Caco-2 (cell line): ENCODE data around the gene POTEC. TPM values are rescaled to one million over a fixed set of nuclear protein-coding genes. Genes with fewer than 3 reads are reported as not detected.
"Not testable (repeated sequence)": the region's sequence is repeated elsewhere in the genome, so short reads cannot be mapped to it uniquely, and the experiment has no call there.

Experiments
- Bru-seq: library from RNA; stranded (reverse); fragments of 400-500 nt; gene quantifications from one replicate; lab custom pipeline; 2021; lab: Mats Ljungman, UMichigan
- BruChase-seq, 2 experiments: library from RNA; stranded (reverse); fragments of 400-500 nt; gene quantifications; one replicate each; lab custom pipeline; 2021; lab: Mats Ljungman, UMichigan
- BruUV-seq: library from RNA; stranded (reverse); fragments of 400-500 nt; replicated peaks from 2 replicates; lab custom pipeline; 2021; lab: Mats Ljungman, UMichigan
- CTCF ChIA-PET: fragments of 300-600 bp; sonication (Branson Sonifier 250); formaldehyde crosslinking; loops from one replicate; lab custom pipeline; 2022; ENCODE audit warnings: antibody characterized with exemption; lab: Charles Lee
- POLR2A ChIA-PET: fragments of 300-600 bp; sonication (Branson Sonifier 250); formaldehyde crosslinking; loops from one replicate; lab custom pipeline; 2022; ENCODE audit warnings: antibody characterized with exemption; lab: Charles Lee
- DNase-seq, 2 experiments: peaks; one replicate each; pipeline versions ENCODE4 v3.0.0 to v3.0.0-alpha.2; 2020 to 2022
- H3K27me3 ChIP-seq: replicated peaks from 2 replicates; pipeline ENCODE4 v1.6.0; 2011; ENCODE audit warnings: low read length; ENCODE audit not compliant: control insufficient read depth, insufficient read depth
- H3K36me3 ChIP-seq: 2 replicates; pipeline ENCODE4 v1.5.1; 2011; ENCODE audit warnings: low read length; ENCODE audit not compliant: control insufficient read depth, insufficient read depth
- H3K4me1 ChIP-seq: fragments of 250-450 bp; sonication (Bioruptor Pico); 2 replicates; pipeline ENCODE4 v1.5.1; 2020; ENCODE audit warnings: mild to moderate bottlenecking
- H3K4me3 ChIP-seq: 2 replicates; pipeline ENCODE4 v1.5.1; 2011; ENCODE audit warnings: low read depth, mild to moderate bottlenecking, control low read depth, low read length
- H3K9me3 ChIP-seq: fragments of 250-450 bp; sonication (Bioruptor Pico); 2 replicates; pipeline ENCODE4 v1.5.1; 2020; ENCODE audit warnings: mild to moderate bottlenecking, moderate library complexity
- H3K27ac Mint-ChIP-seq: one replicate; pipeline ENCODE4 v1.8.0; 2022; ENCODE audit warnings: mixed read lengths; ENCODE audit not compliant: unreplicated experiment
- H3K27me3 Mint-ChIP-seq: one replicate; pipeline ENCODE4 v1.8.0; 2022; ENCODE audit warnings: mixed read lengths; ENCODE audit not compliant: insufficient read depth, unreplicated experiment
- H3K36me3 Mint-ChIP-seq: one replicate; pipeline ENCODE4 v1.8.0; 2022; ENCODE audit warnings: mild to moderate bottlenecking, mixed read lengths; ENCODE audit not compliant: insufficient read depth, unreplicated experiment
- H3K4me1 Mint-ChIP-seq: one replicate; pipeline ENCODE4 v1.8.0; 2022; ENCODE audit warnings: low read depth, mixed read lengths; ENCODE audit not compliant: unreplicated experiment
- H3K4me3 Mint-ChIP-seq: one replicate; pipeline ENCODE4 v1.8.0; 2022; ENCODE audit warnings: mild to moderate bottlenecking, moderate library complexity, mixed read lengths; ENCODE audit not compliant: unreplicated experiment
- H3K9me3 Mint-ChIP-seq: one replicate; pipeline ENCODE4 v1.8.0; 2022; ENCODE audit warnings: mixed read lengths; ENCODE audit not compliant: unreplicated experiment
- intact Hi-C: fragments of 100-400 bp; cut with micrococcal nuclease; formaldehyde crosslinking; loops from one replicate; pipeline ENCODE4 v1.10.0; 2022; ENCODE audit not compliant: unreplicated experiment
- long read RNA-seq: library from polyadenylated mRNA; stranded (forward); transcript quantifications from one replicate; pipeline ENCODE4 v2.0.0, GENCODE V29; 2022
- total RNA-seq: library from RNA; stranded (reverse); gene quantifications from 2 replicates; pipeline ENCODE4 v1.2.3, GENCODE V29; 2022
- TF ChIP-seq, protein P1 (sequence below), 2 experiments: fragments of 200-600 bp in 1 of 2; IDR thresholded peaks; 1 replicate in 1 of 2; 2 replicates in 1 of 2; pipeline versions ENCODE4 v1.5.1 to v1.8.0; 2011 to 2022; ENCODE audit warnings: antibody characterized with exemption in 1 of 2, control low read depth in 1 of 2, inconsistent platforms in 1 of 2, low read depth in 1 of 2, low read length in 1 of 2, mild to moderate bottlenecking in 1 of 2, moderate library complexity in 1 of 2; ENCODE audit not compliant: insufficient read depth in 1 of 2, severe bottlenecking in 1 of 2, unreplicated experiment in 1 of 2

The POTEC gene
- not detected in 2 replicates for total RNA-seq
- Bru-seq, nascent RNA: percentile 3 among the genes with signal in this experiment
- percentile 5 among the genes with signal in this experiment for BruChase-seq, experiment 1, labeled RNA remaining after a 2-hour chase
- percentile 3 among the genes with signal in this experiment for BruChase-seq, experiment 2, labeled RNA remaining after a 6-hour chase
- long read RNA-seq: 0 reads

DNA sequence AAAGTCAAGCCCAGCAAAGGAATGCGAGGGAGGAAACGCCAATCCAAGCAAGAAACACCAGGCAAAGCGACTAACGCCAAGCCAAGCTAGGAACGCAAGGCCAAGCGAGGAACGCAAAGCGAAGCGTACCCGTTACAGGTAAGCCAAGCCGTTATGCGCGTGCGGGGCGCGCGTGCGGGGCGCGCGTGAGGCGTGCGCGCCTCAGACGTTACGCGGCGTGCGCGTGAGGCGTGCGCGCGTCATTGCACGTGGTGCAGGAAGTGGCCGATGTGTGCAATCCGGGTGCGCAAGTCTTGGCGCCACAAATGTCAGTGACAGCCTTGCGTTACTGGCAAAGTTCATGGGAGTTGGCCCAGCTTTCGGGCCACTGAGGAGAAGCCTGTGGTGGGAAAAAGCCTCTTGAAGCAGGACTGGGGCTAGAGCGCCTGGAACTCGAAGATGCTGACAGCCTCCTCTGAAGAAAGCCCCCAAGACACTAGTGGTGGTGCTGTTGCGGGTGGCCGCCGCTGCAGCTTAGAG is at the start of gene POTEC:
Gene POTEC (minus strand): TSS at position 155 of the 519 bp plus-strand sequence. CDS start 454 bp downstream, outside the sequence.
- H3K4me3 Mint-ChIP-seq, DNase-seq, H3K9me3 ChIP-seq, H3K27ac Mint-ChIP-seq, H3K27me3 Mint-ChIP-seq, BruUV-seq, POLR2A ChIA-PET, H3K4me1 ChIP-seq, H3K4me1 Mint-ChIP-seq, H3K36me3 ChIP-seq, H3K9me3 Mint-ChIP-seq, H3K27me3 ChIP-seq, CTCF ChIA-PET, intact Hi-C loops, H3K4me3 ChIP-seq, H3K36me3 Mint-ChIP-seq: not testable (repeated sequence)

DNA sequence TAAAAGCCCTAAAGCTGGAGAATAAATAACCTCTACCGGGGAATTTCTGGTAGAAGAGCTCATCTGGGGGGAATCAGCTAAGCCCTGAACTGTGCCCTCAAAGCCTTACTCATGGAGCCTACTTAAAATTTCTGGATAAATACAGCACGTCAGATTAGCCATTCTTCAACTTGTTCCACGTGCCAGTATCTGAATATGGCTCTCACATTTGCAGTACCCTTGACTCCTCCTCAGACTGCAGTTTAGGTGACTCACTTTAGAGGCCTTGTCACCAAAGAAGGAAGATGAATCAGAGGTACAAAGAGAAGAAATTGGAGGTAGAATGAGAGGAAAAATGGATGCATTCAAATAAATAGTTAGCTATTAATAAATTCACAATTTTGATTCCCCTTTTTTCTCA is 34.6 kb upstream of the POTEC start:
- peaks cover 4% of the 10 kb centered on the region for H3K27me3 Mint-ChIP-seq
- no peaks in the 10 kb centered on the region for H3K36me3 Mint-ChIP-seq
- POLR2A ChIA-PET: no interaction called here
- no peaks in the 10 kb centered on the region for H3K9me3 Mint-ChIP-seq
- no peak overlapping the region for H3K27ac Mint-ChIP-seq
- Histone ChIP-seq H3K4me3 (no peak overlapping the region), H3K9me3 (no peaks in the 10 kb centered on the region), H3K36me3 (no peaks in the 10 kb centered on the region), H3K27me3 (no peaks in the 10 kb centered on the region), H3K4me1 (no peaks in the 10 kb centered on the region)
- H3K4me1 Mint-ChIP-seq: no peaks in the 10 kb centered on the region
- no peak for DNase-seq
- CTCF ChIA-PET: no interaction called here
- TF ChIP-seq, protein P1, sequence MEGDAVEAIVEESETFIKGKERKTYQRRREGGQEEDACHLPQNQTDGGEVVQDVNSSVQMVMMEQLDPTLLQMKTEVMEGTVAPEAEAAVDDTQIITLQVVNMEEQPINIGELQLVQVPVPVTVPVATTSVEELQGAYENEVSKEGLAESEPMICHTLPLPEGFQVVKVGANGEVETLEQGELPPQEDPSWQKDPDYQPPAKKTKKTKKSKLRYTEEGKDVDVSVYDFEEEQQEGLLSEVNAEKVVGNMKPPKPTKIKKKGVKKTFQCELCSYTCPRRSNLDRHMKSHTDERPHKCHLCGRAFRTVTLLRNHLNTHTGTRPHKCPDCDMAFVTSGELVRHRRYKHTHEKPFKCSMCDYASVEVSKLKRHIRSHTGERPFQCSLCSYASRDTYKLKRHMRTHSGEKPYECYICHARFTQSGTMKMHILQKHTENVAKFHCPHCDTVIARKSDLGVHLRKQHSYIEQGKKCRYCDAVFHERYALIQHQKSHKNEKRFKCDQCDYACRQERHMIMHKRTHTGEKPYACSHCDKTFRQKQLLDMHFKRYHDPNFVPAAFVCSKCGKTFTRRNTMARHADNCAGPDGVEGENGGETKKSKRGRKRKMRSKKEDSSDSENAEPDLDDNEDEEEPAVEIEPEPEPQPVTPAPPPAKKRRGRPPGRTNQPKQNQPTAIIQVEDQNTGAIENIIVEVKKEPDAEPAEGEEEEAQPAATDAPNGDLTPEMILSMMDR (IDR thresholded peaks at IDR 0.05; ENCODE audit: insufficient read depth in 1 of 2, low read depth in 1 of 2, low read length in 1 of 2, severe bottlenecking in 1 of 2, unreplicated experiment in 1 of 2): no peak
- no peak overlapping the region for H3K4me3 Mint-ChIP-seq
- no TSS peak for BruUV-seq
- intact Hi-C loops: no loop called here

DNA sequence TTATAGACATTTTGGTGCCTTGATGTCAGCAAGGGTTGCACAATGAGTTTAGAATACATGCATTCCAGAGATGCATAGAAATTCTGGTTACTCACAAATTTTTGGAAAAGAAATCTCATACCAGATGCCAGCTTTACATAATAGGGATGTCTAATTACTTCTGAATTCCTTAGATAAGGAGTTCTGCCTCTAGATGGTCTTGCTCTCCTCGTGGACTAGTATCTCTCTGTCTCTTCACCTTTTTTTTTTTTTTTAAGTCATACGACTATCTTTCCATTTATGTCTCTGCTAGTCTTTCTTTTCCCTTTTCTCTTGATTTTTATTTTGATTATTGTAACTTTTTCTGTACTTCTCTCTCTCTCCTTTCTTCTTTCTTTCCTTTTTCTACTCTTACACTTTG is 16.1 kb upstream of the POTEC start:
- H3K27me3 Mint-ChIP-seq, POLR2A ChIA-PET, CTCF ChIA-PET, DNase-seq, H3K4me3 Mint-ChIP-seq, H3K4me1 ChIP-seq, H3K27me3 ChIP-seq, H3K4me3 ChIP-seq, H3K27ac Mint-ChIP-seq, H3K9me3 ChIP-seq, H3K9me3 Mint-ChIP-seq, H3K4me1 Mint-ChIP-seq, H3K36me3 ChIP-seq, BruUV-seq, H3K36me3 Mint-ChIP-seq, intact Hi-C loops: not testable (repeated sequence)

DNA sequence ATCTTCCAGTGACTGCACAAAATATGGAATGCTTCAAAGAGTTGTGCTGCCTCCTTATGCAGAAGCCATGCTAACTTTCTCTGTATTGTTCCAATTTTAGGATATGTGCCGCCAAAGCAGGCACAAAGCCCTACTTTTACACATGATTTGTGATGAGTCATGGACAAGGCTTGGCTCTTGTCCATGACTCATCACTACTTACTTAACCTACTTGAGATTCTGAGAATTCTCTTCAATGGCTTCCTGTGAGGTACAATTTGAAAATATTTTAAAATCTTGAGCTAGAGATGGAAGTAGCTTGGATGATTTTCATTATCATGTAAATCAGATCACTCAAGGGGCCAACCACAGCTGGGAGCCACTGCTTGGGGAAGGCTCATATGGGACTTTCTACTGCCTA is 11.7 kb downstream of the POTEC start:
- DNase-seq, H3K4me3 Mint-ChIP-seq, H3K4me1 Mint-ChIP-seq, H3K27me3 ChIP-seq, POLR2A ChIA-PET, H3K9me3 Mint-ChIP-seq, H3K4me3 ChIP-seq, H3K27ac Mint-ChIP-seq, BruUV-seq, CTCF ChIA-PET, H3K9me3 ChIP-seq, H3K36me3 ChIP-seq, H3K36me3 Mint-ChIP-seq, H3K4me1 ChIP-seq, intact Hi-C loops, H3K27me3 Mint-ChIP-seq: not testable (repeated sequence)

DNA sequence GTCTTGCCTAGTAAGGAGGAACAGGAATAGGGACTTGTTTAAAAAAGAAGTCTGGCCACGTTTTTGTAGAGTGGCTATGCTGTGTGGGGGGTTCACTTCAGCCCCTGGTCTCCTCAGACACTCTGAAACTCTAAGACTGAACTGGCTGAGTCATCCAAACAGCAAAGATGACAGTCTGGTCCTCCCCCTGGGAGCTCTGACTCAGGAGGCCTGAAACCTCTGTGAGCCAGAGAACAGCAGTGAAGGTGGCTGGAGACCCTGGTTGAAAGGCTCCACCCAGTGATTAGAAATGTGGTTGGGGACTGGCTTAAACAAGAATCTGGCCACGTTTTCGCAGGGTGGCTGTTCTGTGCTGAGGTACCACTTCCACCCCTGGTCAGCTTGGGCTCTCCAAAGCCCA is 32.7 kb downstream of the POTEC start:
- H3K36me3 ChIP-seq, H3K9me3 Mint-ChIP-seq, intact Hi-C loops, POLR2A ChIA-PET, H3K36me3 Mint-ChIP-seq, H3K4me3 ChIP-seq, H3K4me1 ChIP-seq, DNase-seq, BruUV-seq, H3K4me3 Mint-ChIP-seq, H3K27me3 ChIP-seq, H3K27ac Mint-ChIP-seq, H3K27me3 Mint-ChIP-seq, CTCF ChIA-PET, H3K4me1 Mint-ChIP-seq, H3K9me3 ChIP-seq: not testable (repeated sequence)

DNA sequence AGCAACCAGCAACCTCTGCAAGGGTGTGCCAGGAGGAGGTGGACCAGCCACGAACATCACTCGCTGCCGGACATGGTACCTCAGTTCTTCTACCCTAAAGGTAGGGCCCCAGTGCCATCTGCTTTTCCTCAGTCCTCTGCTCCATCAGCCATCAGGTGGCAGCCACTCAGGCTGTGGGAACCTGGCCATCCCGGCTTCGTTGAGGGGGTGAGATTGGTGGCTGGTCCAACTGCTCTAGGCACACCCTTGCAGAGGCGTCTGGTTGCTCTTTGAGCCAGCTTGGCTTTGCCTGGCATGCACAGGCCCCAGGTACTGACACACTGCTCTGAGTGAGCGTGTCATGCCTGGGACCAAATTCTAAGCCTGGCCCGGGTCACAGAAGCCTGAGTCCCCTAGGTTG is 39.7 kb downstream of the POTEC start:
- not testable (repeated sequence) for H3K36me3 Mint-ChIP-seq

More for the DNA sequence above, 39.7 kb downstream of the POTEC start:
- CTCF ChIA-PET, H3K27me3 Mint-ChIP-seq, H3K27ac Mint-ChIP-seq, H3K4me1 Mint-ChIP-seq, BruUV-seq, H3K27me3 ChIP-seq, H3K4me1 ChIP-seq, intact Hi-C loops, H3K9me3 ChIP-seq, H3K9me3 Mint-ChIP-seq, POLR2A ChIA-PET, H3K36me3 ChIP-seq, DNase-seq, H3K4me3 Mint-ChIP-seq, H3K4me3 ChIP-seq: not testable (repeated sequence)
